GM21360 (cell line): ENCODE results near the gene PGAP1.

Experiments
- ATAC-seq: cut with Tn5 transposase; IDR thresholded peaks from one replicate; pipeline ENCODE4 v1.9.1; 2021; ENCODE audit warnings: mild to moderate bottlenecking, moderate library complexity; ENCODE audit not compliant: unreplicated experiment

PGAP1 gene

GRCh38 chr2:196926562-196927375 is at the start of gene PGAP1:
TSS of gene PGAP1 (minus strand) at chr2:196926707. CDS start at chr2:196926616, 91 bp downstream.
- peak; percentile 88 for ATAC-seq

- ATAC-seq: no peak
Measured at GRCh38 chr2:196974970-196975369, 48.5 kb upstream of the PGAP1 start.

GRCh38 chr2:196971574-196972279 is 45.2 kb upstream of the PGAP1 start:
- no peak for ATAC-seq

GRCh38 chr2:196970099-196970498 is 43.6 kb upstream of the PGAP1 start:
- no peak for ATAC-seq

GRCh38 chr2:196968516-196968915 is 42.0 kb upstream of the PGAP1 start:
- no peak for ATAC-seq

- no peak for ATAC-seq
Measured at GRCh38 chr2:196967775-196968174, 41.3 kb upstream of the PGAP1 start.

- no peak for ATAC-seq
Measured at GRCh38 chr2:196967116-196967515, 40.6 kb upstream of the PGAP1 start.

- ATAC-seq: no peak
Measured at GRCh38 chr2:196966061-196966460, 39.6 kb upstream of the PGAP1 start.

- no peak for ATAC-seq
Measured at GRCh38 chr2:196965651-196966050, 39.1 kb upstream of the PGAP1 start.

- no peak for ATAC-seq
Measured at GRCh38 chr2:196963961-196964360, 37.5 kb upstream of the PGAP1 start.

- ATAC-seq: no peak
Measured at GRCh38 chr2:196963043-196963442, 36.5 kb upstream of the PGAP1 start.

- no peak for ATAC-seq
Measured at GRCh38 chr2:196962325-196962724, 35.8 kb upstream of the PGAP1 start.

GRCh38 chr2:196961889-196962288 is 35.4 kb upstream of the PGAP1 start:
- ATAC-seq: peak; percentile 97

GRCh38 chr2:196959734-196960338 is 33.3 kb upstream of the PGAP1 start:
- no peak for ATAC-seq

- ATAC-seq: no peak
Measured at GRCh38 chr2:196959281-196959680, 32.8 kb upstream of the PGAP1 start.

GRCh38 chr2:196957881-196958525 is 31.5 kb upstream of the PGAP1 start:
- ATAC-seq: no peak

- no peak for ATAC-seq
Measured at GRCh38 chr2:196957442-196957841, 30.9 kb upstream of the PGAP1 start.

GRCh38 chr2:196956069-196956468 is 29.6 kb upstream of the PGAP1 start:
- no peak for ATAC-seq

GRCh38 chr2:196955036-196955435 is 28.5 kb upstream of the PGAP1 start:
- ATAC-seq: no peak

GRCh38 chr2:196954001-196954400 is 27.5 kb upstream of the PGAP1 start:
- ATAC-seq: no peak

GRCh38 chr2:196952936-196953335 is 26.4 kb upstream of the PGAP1 start:
- ATAC-seq: no peak
